T-cell (primary cell): ENCODE results near the gene FIBP. TPM values are rescaled to one million over a fixed set of nuclear protein-coding genes. Genes with fewer than 3 reads are reported as not detected.

ENCODE experiments used
- ATAC-seq, 4 experiments: fragments of 200-7000 bp in 3 of 4; fragments of 150-1000 bp in 1 of 4; cut with Tn5 transposase; replicated peaks in 1 of 4; 1 replicate in 3 of 4; 2 replicates in 1 of 4; pipeline ENCODE4 v1.10.0; 2021; ENCODE audit warnings: moderate library complexity in 3 of 4, mild to moderate bottlenecking in 2 of 4, moderate number of reproducible peaks in 1 of 4
- CTCF ChIA-PET, 2 donors: fragments of 300-600 bp; sonication (Branson Sonifier 250); formaldehyde crosslinking; loops; one replicate each; lab custom pipeline; 2022; ENCODE audit warnings: antibody characterized with exemption in 2 of 2; lab: Charles Lee
- POLR2A ChIA-PET, 2 donors: fragments of 300-600 bp; sonication (Branson Sonifier 250); formaldehyde crosslinking; loops; one replicate each; lab custom pipeline; 2022; ENCODE audit warnings: antibody characterized with exemption in 2 of 2; lab: Charles Lee
- DNase-seq, 35 experiments: peaks; one replicate each; pipeline versions ENCODE4 v3.0.0 to v3.0.0-alpha.2; 2013 to 2023
- H3K27ac ChIP-seq: one replicate; pipeline ENCODE4 v1.5.1; 2013; ENCODE audit warnings: low read length
- H3K27me3 ChIP-seq, 2 experiments: replicated peaks in 1 of 2; 1 replicate in 1 of 2; 2 replicates in 1 of 2; pipeline versions ENCODE4 v1.6.1 to v1.7.0; 2013; ENCODE audit warnings: low read length in 1 of 2, mixed read lengths in 1 of 2; ENCODE audit not compliant: control insufficient read depth in 2 of 2, insufficient read depth in 2 of 2; ENCODE audit errors: extremely low read depth in 1 of 2
- H3K36me3 ChIP-seq, 2 donors: 1 replicate in 1 of 2; 2 replicates in 1 of 2; pipeline versions ENCODE4 v1.6.1 to v1.7.0; 2013; ENCODE audit warnings: low read length in 1 of 2; ENCODE audit not compliant: control insufficient read depth in 2 of 2, insufficient read depth in 1 of 2; ENCODE audit errors: extremely low read depth in 1 of 2
- H3K4me1 ChIP-seq, 2 experiments: 1 replicate in 1 of 2; 2 replicates in 1 of 2; pipeline versions ENCODE4 v1.6.1 to v1.7.0; 2013; ENCODE audit warnings: low read length in 2 of 2, mixed read lengths in 1 of 2; ENCODE audit not compliant: insufficient read depth in 2 of 2, control insufficient read depth in 1 of 2; ENCODE audit errors: extremely low read depth in 1 of 2
- H3K4me3 ChIP-seq, 2 donors: 1 replicate in 1 of 2; 2 replicates in 1 of 2; pipeline versions ENCODE4 v1.5.1 to v1.7.0; 2013; ENCODE audit warnings: mild to moderate bottlenecking in 2 of 2, low read length in 1 of 2, moderate library complexity in 1 of 2; ENCODE audit not compliant: control insufficient read depth in 1 of 2; ENCODE audit errors: extremely low read depth in 1 of 2
- H3K9me3 ChIP-seq: 2 replicates; pipeline ENCODE4 v1.7.0; 2013
- H3K27ac Mint-ChIP-seq, 2 donors: one replicate each; pipeline ENCODE4 v1.8.0; 2020 to 2021; ENCODE audit warnings: mild to moderate bottlenecking in 2 of 2, mixed read lengths in 2 of 2
- H3K27me3 Mint-ChIP-seq, 2 donors: one replicate each; pipeline ENCODE4 v1.8.0; 2021 to 2022; ENCODE audit warnings: mixed read lengths in 2 of 2
- H3K36me3 Mint-ChIP-seq: one replicate; pipeline ENCODE4 v1.8.0; 2021; ENCODE audit warnings: mixed read lengths
- H3K4me1 Mint-ChIP-seq, 3 donors: one replicate each; pipeline ENCODE4 v1.8.0; 2020 to 2022; ENCODE audit warnings: mixed read lengths in 3 of 3, mild to moderate bottlenecking in 1 of 3
- H3K4me3 Mint-ChIP-seq, 3 donors: one replicate each; pipeline ENCODE4 v1.8.0; 2020 to 2022; ENCODE audit warnings: mild to moderate bottlenecking in 3 of 3, mixed read lengths in 3 of 3, moderate library complexity in 3 of 3
- H3K9me3 Mint-ChIP-seq, 3 donors: one replicate each; pipeline ENCODE4 v1.8.0; 2020 to 2022; ENCODE audit warnings: mixed read lengths in 3 of 3
- WGBS: methylation state at CpG from one replicate; pipeline ENCODE4 v1.1.5; 2013; ENCODE audit warnings: missing lambda C conversion rate; ENCODE audit not compliant: insufficient coverage; 5-methylcytosine and 5-hydroxymethylcytosine counted together
- total RNA-seq, 35 experiments: library from RNA in 6 of 35; stranded (reverse) in 6 of 35; fragments of 120-200 nt in 1 of 35; gene quantifications; one replicate each; pipeline versions ENCODE4 v1.2.1 to v1.2.4 and lab custom pipeline; 2013 to 2026

Gene FIBP
- total RNA-seq, 5 donors from 2014 or later (not counting 1 experiment from before 2014, with no cell fraction given), result 30.2 to 47.1 (median 39.2) TPM

GRCh38 chr11:65862941-65863888 is 25.1 kb downstream of the FIBP start:
- no peaks in the 10 kb centered on the region for H3K9me3 ChIP-seq
- H3K27me3 ChIP-seq, result no peaks in the 10 kb centered on the region
- peaks cover 15% of the 10 kb centered on the region for H3K36me3 Mint-ChIP-seq
- H3K27me3 Mint-ChIP-seq, result no peaks in the 10 kb centered on the region
- no peak for ATAC-seq
- no peaks in the 10 kb centered on the region for H3K9me3 Mint-ChIP-seq
- no peak overlapping the region for H3K4me3 ChIP-seq
- peaks cover 22 to 57% of the 10 kb centered on the region in 2 donors for H3K36me3 ChIP-seq
- peaks cover 11 to 49% of the 10 kb centered on the region in 2 experiments for H3K4me1 ChIP-seq
- WGBS, result 99% methylated on average over 18 of the region's 24 CpGs
- peaks cover 31 to 34% (median 33%) of the 10 kb centered on the region in 3 donors for H3K4me1 Mint-ChIP-seq
- CTCF ChIA-PET, result no interaction called here
- POLR2A ChIA-PET, result no interaction called here
- no peak for DNase-seq
- no peak overlapping the region for H3K27ac ChIP-seq
- H3K27ac Mint-ChIP-seq, result peak overlapping the region in 1 of 2 donors; percentile 55
- peak overlapping the region in 2 of 3 donors; percentile 55 to 56 for H3K4me3 Mint-ChIP-seq

GRCh38 chr11:65862191-65862735 is 26.0 kb downstream of the FIBP start:
- Mint-ChIP-seq H3K27me3 (no peaks in the 10 kb centered on the region), H3K27ac (no peak overlapping the region), H3K36me3 (peaks cover 15% of the 10 kb centered on the region), H3K9me3 (no peaks in the 10 kb centered on the region), H3K4me1 (peaks cover 32 to 35% (median 33%) of the 10 kb centered on the region in 3 donors), H3K4me3 (peak overlapping the region; percentile 92 to 97 (median 97))
- Histone ChIP-seq H3K4me3 (no peak overlapping the region), H3K27ac (no peak overlapping the region), H3K36me3 (peaks cover 22 to 55% of the 10 kb centered on the region in 2 donors), H3K9me3 (no peaks in the 10 kb centered on the region), H3K4me1 (peaks cover 11 to 49% of the 10 kb centered on the region in 2 experiments), H3K27me3 (no peaks in the 10 kb centered on the region)
- POLR2A ChIA-PET, result no interaction called here
- no CpG with 5 or more reads among the region's 5 CpGs for WGBS
- no peak for ATAC-seq
- DNase-seq, result no peak
- CTCF ChIA-PET, result no interaction called here

GRCh38 chr11:65861533-65862183 is 26.6 kb downstream of the FIBP start:
- H3K36me3 ChIP-seq, result peaks cover 22 to 49% of the 10 kb centered on the region in 2 donors
- H3K27ac ChIP-seq, result peak overlapping the region; percentile 83
- ChIA-PET CTCF (interaction anchor here in 1 of 2 donors (3.6 kb wide), 1 partner anchor 26 kb away, joined by 167 read pairs; the partner anchor contains the start of genes CCDC85B and FIBP), POLR2A (interaction anchor here in 1 of 2 donors (0.5 to 0.6 kb wide), 2 partner anchors 29 to 363 kb away, joined by 3 read pairs; partner anchors contain the start of genes CCDC85B and MALAT1)
- peaks cover 11 to 53% of the 10 kb centered on the region in 2 experiments for H3K4me1 ChIP-seq
- DNase-seq, result no peak
- WGBS, result 85% methylated on average over 8 of the region's 13 CpGs
- peak overlapping the region in 1 of 2 donors; percentile 86 for H3K27ac Mint-ChIP-seq
- H3K4me3 ChIP-seq, result peak overlapping the region; percentile 90 to 93
- H3K4me1 Mint-ChIP-seq, result peaks cover 31 to 38% (median 35%) of the 10 kb centered on the region in 3 donors
- H3K36me3 Mint-ChIP-seq, result peaks cover 18% of the 10 kb centered on the region
- no peaks in the 10 kb centered on the region for H3K27me3 ChIP-seq
- H3K9me3 Mint-ChIP-seq, result no peaks in the 10 kb centered on the region
- H3K27me3 Mint-ChIP-seq, result no peaks in the 10 kb centered on the region
- peak overlapping the region; percentile 92 to 97 (median 97) for H3K4me3 Mint-ChIP-seq
- ATAC-seq, result no peak
- H3K9me3 ChIP-seq, result no peaks in the 10 kb centered on the region

- 16% methylated on average over 10 of the region's 14 CpGs for WGBS
- Histone ChIP-seq H3K27ac (peak overlapping the region; percentile 83), H3K4me3 (peak overlapping the region; percentile 90 to 93), H3K36me3 (peaks cover 22 to 49% of the 10 kb centered on the region in 2 donors), H3K27me3 (no peaks in the 10 kb centered on the region), H3K4me1 (peaks cover 15 to 59% of the 10 kb centered on the region in 2 experiments), H3K9me3 (no peaks in the 10 kb centered on the region)
- Mint-ChIP-seq H3K27ac (peak overlapping the region; percentile 86 to 93), H3K36me3 (peaks cover 23% of the 10 kb centered on the region), H3K27me3 (no peaks in the 10 kb centered on the region), H3K4me3 (peak overlapping the region; percentile 92 to 97 (median 97)), H3K9me3 (no peaks in the 10 kb centered on the region), H3K4me1 (peaks cover 37 to 43% (median 40%) of the 10 kb centered on the region in 3 donors)
- POLR2A ChIA-PET, result interaction anchor here in 1 of 2 donors (0.6 kb wide), 1 partner anchor 11 kb away, joined by 4 read pairs; no protein-coding TSS in a partner anchor
- DNase-seq (no peak), ATAC-seq (no peak)
- CTCF ChIA-PET, result interaction anchor here in 1 of 2 donors (2.0 to 3.6 kb wide), 2 partner anchors 12 to 26 kb away, joined by 8 to 167 read pairs; partner anchors contain the start of genes CCDC85B and FIBP
Measured at GRCh38 chr11:65861165-65861505, 27.1 kb downstream of the FIBP start.

GRCh38 chr11:65860278-65861164 is 27.8 kb downstream of the FIBP start, which contains the start of gene MUS81:
Gene MUS81 (plus strand): TSS chr11:65860433. CDS start chr11:65860754, 321 bp downstream.
- peaks cover 17 to 50% of the 10 kb centered on the region in 2 donors for H3K36me3 ChIP-seq
- peaks cover 29% of the 10 kb centered on the region for H3K36me3 Mint-ChIP-seq
- H3K27me3 Mint-ChIP-seq, result no peaks in the 10 kb centered on the region
- no peaks in the 10 kb centered on the region for H3K9me3 ChIP-seq
- no peaks in the 10 kb centered on the region for H3K9me3 Mint-ChIP-seq
- H3K27me3 ChIP-seq, result no peaks in the 10 kb centered on the region
- DNase-seq (peak; percentile 90 to 98 (median 95)), ATAC-seq (peak; percentile 43 to 46 (median 44))
- peaks cover 41 to 49% (median 46%) of the 10 kb centered on the region in 3 donors for H3K4me1 Mint-ChIP-seq
- under 1% methylated on average over 77 of the region's 78 CpGs for WGBS
- peak within 1 kb of the TSS; percentile 83 for H3K27ac ChIP-seq
- H3K4me3 Mint-ChIP-seq, result peak within 1 kb of the TSS; percentile 92 to 97 (median 97)
- ChIA-PET CTCF (interaction anchor here (0.5 to 3.6 kb wide), 26 partner anchors 8 to 527 kb away, joined by 3 to 167 read pairs (median 5); partner anchors contain the start of genes AP5B1 (in 1 of the 2), BANF1 (in 1 of the 2), CCDC85B (in 1 of the 2) and DPF2 (in 1 of the 2)), POLR2A (interaction anchor here (0.6 to 2.6 kb wide), 4 partner anchors 12 to 245 kb away, joined by 4 to 20 read pairs (median 6); partner anchors contain the start of genes CCDC85B (in 1 of the 2), FIBP (in 1 of the 2) and PCNX3 (in 1 of the 2))
- peaks cover 21 to 65% of the 10 kb centered on the region in 2 experiments for H3K4me1 ChIP-seq
- peak within 1 kb of the TSS; percentile 95 to 97 for H3K27ac Mint-ChIP-seq
- peak within 1 kb of the TSS; percentile 90 to 93 for H3K4me3 ChIP-seq
